OCI-LY7 (cell line): ENCODE data around the gene GPSM1. TPM values are rescaled to one million over a fixed set of nuclear protein-coding genes. Genes with fewer than 3 reads are reported as not detected.

Source experiments
- BruUV-seq: library from RNA; stranded (reverse); fragments of 400-500 nt; replicated peaks from 2 replicates; lab custom pipeline; 2021; lab: Mats Ljungman, UMichigan
- CTCF ChIA-PET: fragments of 300-600 bp; sonication (Branson Sonifier 250); formaldehyde crosslinking; loops from one replicate; lab custom pipeline; 2022; ENCODE audit warnings: antibody characterized with exemption; ENCODE audit not compliant: unreplicated experiment; lab: Charles Lee
- POLR2A ChIA-PET: fragments of 300-600 bp; sonication (Branson Sonifier 250); formaldehyde crosslinking; loops from one replicate; lab custom pipeline; 2022; ENCODE audit warnings: antibody characterized with exemption; lab: Charles Lee
- DNase-seq: peaks from one replicate; pipeline ENCODE4 v3.0.0-alpha.2; 2015; ENCODE audit warnings: low spot score
- H2AFZ ChIP-seq: fragments of 200-600 bp; sonication (generic), shearing (Covaris generic); 2 replicates; pipeline ENCODE4 v1.6.1; 2014; ENCODE audit warnings: mild to moderate bottlenecking, antibody characterized with exemption, low read length, moderate library complexity
- H3K27ac ChIP-seq: fragments of 200-600 bp; sonication (generic); 2 replicates; pipeline ENCODE4 v1.5.1; 2014; ENCODE audit warnings: mixed run types, low read depth, mild to moderate bottlenecking, moderate library complexity, low read length, inconsistent platforms; ENCODE audit not compliant: poor library complexity, severe bottlenecking
- H3K36me3 ChIP-seq: fragments of 200-600 bp; sonication (generic); 2 replicates; pipeline ENCODE4 v1.6.1; 2014; ENCODE audit warnings: mild to moderate bottlenecking, antibody characterized with exemption, low read length, moderate library complexity, mixed read lengths; ENCODE audit not compliant: insufficient read depth
- H3K4me1 ChIP-seq: fragments of 200-600 bp; sonication (generic); 2 replicates; pipeline ENCODE4 v1.5.1; 2014; ENCODE audit warnings: mild to moderate bottlenecking, low read length; ENCODE audit not compliant: insufficient read depth, poor library complexity, severe bottlenecking
- H3K4me2 ChIP-seq: fragments of 200-600 bp; sonication (generic); 2 replicates; pipeline ENCODE4 v1.6.1; 2014; ENCODE audit warnings: mild to moderate bottlenecking, low read length
- H3K4me3 ChIP-seq: fragments of 200-600 bp; sonication (generic); 2 replicates; pipeline ENCODE4 v1.5.1; 2014; ENCODE audit warnings: mild to moderate bottlenecking, low read depth, low read length; ENCODE audit not compliant: poor library complexity, severe bottlenecking
- H3K79me2 ChIP-seq: fragments of 200-600 bp; sonication (generic); 2 replicates; pipeline ENCODE4 v1.6.1; 2016; ENCODE audit warnings: low read depth, mild to moderate bottlenecking, low read length, moderate library complexity, mixed read lengths; ENCODE audit not compliant: insufficient read depth
- H3K9me2 ChIP-seq: fragments of 200-600 bp; sonication (generic); 2 replicates; pipeline ENCODE4 v1.6.1; 2016; ENCODE audit warnings: mild to moderate bottlenecking, low read length, mixed read lengths; ENCODE audit not compliant: insufficient read depth
- H3K9me3 ChIP-seq: fragments of 200-600 bp; sonication (generic); 2 replicates; pipeline ENCODE4 v1.6.1; 2014; ENCODE audit warnings: mild to moderate bottlenecking, mixed run types, low read length, mixed read lengths
- H4K20me1 ChIP-seq: fragments of 200-600 bp; sonication (generic); 2 replicates; pipeline ENCODE4 v1.6.1; 2014; ENCODE audit warnings: mild to moderate bottlenecking, antibody characterized with exemption, low read length, moderate library complexity, mixed read lengths; ENCODE audit not compliant: insufficient read depth
- CTCF ChIP-seq: fragments of 200-600 bp; sonication (generic); conservative IDR thresholded peaks from 2 replicates; pipeline ENCODE4 v1.5.1; 2014; ENCODE audit warnings: mild to moderate bottlenecking, antibody characterized with exemption, low read length, moderate library complexity, mixed read lengths
- EZH2phosphoT487 ChIP-seq: fragments of 200-600 bp; sonication (generic); IDR thresholded peaks from 2 replicates; pipeline ENCODE4 v1.6.1; 2018; ENCODE audit warnings: low read depth, borderline replicate concordance, mild to moderate bottlenecking, mixed run types, antibody characterized with exemption, low read length, moderate library complexity, mixed read lengths
- intact Hi-C: fragments of 100-400 bp; cut with micrococcal nuclease; formaldehyde crosslinking; loops from one replicate; pipeline ENCODE4 v1.10.0; 2022; ENCODE audit not compliant: unreplicated experiment
- total RNA-seq, 2 experiments: library from RNA; depleted of rRNA in 1 of 2; stranded (reverse); fragments of >200 nt in 1 of 2; shearing (Covaris generic) in 1 of 2; gene quantifications; 2 replicates each; pipeline ENCODE4 v1.2.3, GENCODE V29; 2014 to 2022

Gene GPSM1
- total RNA-seq, 2 experiments from 2014 or later = not detected

GRCh38 chr9:136333045-136333444, 5.7 kb downstream of the GPSM1 start:
- no peaks in the 10 kb centered on the region for H3K9me3 ChIP-seq
- H3K9me2 ChIP-seq = no peaks in the 10 kb centered on the region
- H3K4me3 ChIP-seq = no peak overlapping the region
- H3K4me1 ChIP-seq = no peaks in the 10 kb centered on the region
- intact Hi-C loops = no loop called here
- H2AFZ ChIP-seq = no peak overlapping the region
- ChIA-PET CTCF (no interaction called here), POLR2A (no interaction called here)
- no TSS peak for BruUV-seq
- no peaks in the 10 kb centered on the region for H3K36me3 ChIP-seq
- no peak overlapping the region for H3K4me2 ChIP-seq
- no peak for DNase-seq
- H3K79me2 ChIP-seq = no peaks in the 10 kb centered on the region
- TF ChIP-seq EZH2phosphoT487 (no peak), CTCF (no peak)
- H3K27ac ChIP-seq = no peak overlapping the region
- H4K20me1 ChIP-seq = no peaks in the 10 kb centered on the region

GRCh38 chr9:136333486-136333885, 6.1 kb downstream of the GPSM1 start:
- no TSS peak for BruUV-seq

DNA sequence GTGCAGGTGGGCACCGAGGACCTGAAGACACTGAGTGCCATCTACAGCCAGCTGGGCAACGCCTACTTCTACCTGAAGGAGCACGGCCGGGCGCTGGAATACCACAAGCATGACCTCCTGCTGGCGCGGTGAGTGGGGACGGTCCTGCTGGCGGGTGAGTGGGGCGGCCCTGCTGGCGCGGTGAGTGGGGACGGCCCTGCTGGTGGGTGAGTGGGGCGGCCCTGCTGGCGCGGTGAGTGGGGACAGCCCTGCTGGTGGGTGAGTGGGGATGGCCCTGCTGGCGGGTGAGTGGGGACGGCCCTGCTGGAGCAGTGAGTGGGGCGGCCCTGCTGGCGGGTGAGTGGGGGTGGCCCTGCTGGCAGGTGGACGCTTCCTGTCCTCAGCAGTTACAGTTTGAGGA, 7.2 kb downstream of the GPSM1 start:
- Histone ChIP-seq H3K9me3 (no peaks in the 10 kb centered on the region), H4K20me1 (no peaks in the 10 kb centered on the region), H3K36me3 (no peaks in the 10 kb centered on the region), H3K79me2 (no peaks in the 10 kb centered on the region), H3K9me2 (no peaks in the 10 kb centered on the region), H2AFZ (no peak overlapping the region), H3K27ac (no peak overlapping the region), H3K4me3 (no peak overlapping the region), H3K4me2 (no peak overlapping the region), H3K4me1 (no peaks in the 10 kb centered on the region)
- TF ChIP-seq CTCF = no peak
- no peak for TF ChIP-seq EZH2phosphoT487
- BruUV-seq = no TSS peak
- intact Hi-C loops = no loop called here
- no peak for DNase-seq
- ChIA-PET CTCF (no interaction called here), POLR2A (no interaction called here)

More at GRCh38 chr9:136333486-136333885, 6.1 kb downstream of the GPSM1 start:
- Histone ChIP-seq H3K36me3 (no peaks in the 10 kb centered on the region), H3K27ac (no peak overlapping the region), H4K20me1 (no peaks in the 10 kb centered on the region), H3K9me2 (no peaks in the 10 kb centered on the region), H3K4me3 (no peak overlapping the region), H3K9me3 (no peaks in the 10 kb centered on the region), H3K4me2 (no peak overlapping the region), H2AFZ (no peak overlapping the region), H3K4me1 (no peaks in the 10 kb centered on the region), H3K79me2 (no peaks in the 10 kb centered on the region)
- no peak for DNase-seq
- ChIA-PET CTCF (no interaction called here), POLR2A (no interaction called here)
- TF ChIP-seq CTCF (no peak), EZH2phosphoT487 (no peak)
- intact Hi-C loops = no loop called here
